Measurements from ENCODE around the gene CYP27B1. TPM values are rescaled to one million over a fixed set of nuclear protein-coding genes. Genes with fewer than 3 reads are reported as not detected.

The CYP27B1 gene
- total and polyA plus RNA-seq, 10 of the 15 experiments (the other 5 are each of a cell fraction or from before 2014, with no cell fraction given): 0.10 to 2.7 (median 1.1) TPM

- TF ChIP-seq, protein P1, sequence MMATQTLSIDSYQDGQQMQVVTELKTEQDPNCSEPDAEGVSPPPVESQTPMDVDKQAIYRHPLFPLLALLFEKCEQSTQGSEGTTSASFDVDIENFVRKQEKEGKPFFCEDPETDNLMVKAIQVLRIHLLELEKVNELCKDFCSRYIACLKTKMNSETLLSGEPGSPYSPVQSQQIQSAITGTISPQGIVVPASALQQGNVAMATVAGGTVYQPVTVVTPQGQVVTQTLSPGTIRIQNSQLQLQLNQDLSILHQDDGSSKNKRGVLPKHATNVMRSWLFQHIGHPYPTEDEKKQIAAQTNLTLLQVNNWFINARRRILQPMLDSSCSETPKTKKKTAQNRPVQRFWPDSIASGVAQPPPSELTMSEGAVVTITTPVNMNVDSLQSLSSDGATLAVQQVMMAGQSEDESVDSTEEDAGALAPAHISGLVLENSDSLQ (IDR thresholded peaks at IDR 0.05): peak; percentile 82
- TF ChIP-seq SIN3A (IDR thresholded peaks at IDR 0.05; ENCODE audit: low read depth, low read length): peak; percentile 76
- TF ChIP-seq JUNB (IDR thresholded peaks at IDR 0.05): peak; percentile 21; the same call in 1 of the 2 replicates
- TF ChIP-seq RUNX3 (IDR thresholded peaks at IDR 0.05; ENCODE audit: low read length): peak; percentile 50
- peak; percentile 41 to 47; a peak in 2 of 4 replicates for TF ChIP-seq IKZF2 (IDR thresholded peaks at IDR 0.05)
- 0 out of 2 replicates have a peak, but pooled peaks have one; percentile 28 for TF ChIP-seq ELK1 (IDR thresholded peaks at IDR 0.05; ENCODE audit: low read depth, low read length)
- TF ChIP-seq CHD4 (IDR thresholded peaks at IDR 0.05): no peak
- TF ChIP-seq, protein P2, sequence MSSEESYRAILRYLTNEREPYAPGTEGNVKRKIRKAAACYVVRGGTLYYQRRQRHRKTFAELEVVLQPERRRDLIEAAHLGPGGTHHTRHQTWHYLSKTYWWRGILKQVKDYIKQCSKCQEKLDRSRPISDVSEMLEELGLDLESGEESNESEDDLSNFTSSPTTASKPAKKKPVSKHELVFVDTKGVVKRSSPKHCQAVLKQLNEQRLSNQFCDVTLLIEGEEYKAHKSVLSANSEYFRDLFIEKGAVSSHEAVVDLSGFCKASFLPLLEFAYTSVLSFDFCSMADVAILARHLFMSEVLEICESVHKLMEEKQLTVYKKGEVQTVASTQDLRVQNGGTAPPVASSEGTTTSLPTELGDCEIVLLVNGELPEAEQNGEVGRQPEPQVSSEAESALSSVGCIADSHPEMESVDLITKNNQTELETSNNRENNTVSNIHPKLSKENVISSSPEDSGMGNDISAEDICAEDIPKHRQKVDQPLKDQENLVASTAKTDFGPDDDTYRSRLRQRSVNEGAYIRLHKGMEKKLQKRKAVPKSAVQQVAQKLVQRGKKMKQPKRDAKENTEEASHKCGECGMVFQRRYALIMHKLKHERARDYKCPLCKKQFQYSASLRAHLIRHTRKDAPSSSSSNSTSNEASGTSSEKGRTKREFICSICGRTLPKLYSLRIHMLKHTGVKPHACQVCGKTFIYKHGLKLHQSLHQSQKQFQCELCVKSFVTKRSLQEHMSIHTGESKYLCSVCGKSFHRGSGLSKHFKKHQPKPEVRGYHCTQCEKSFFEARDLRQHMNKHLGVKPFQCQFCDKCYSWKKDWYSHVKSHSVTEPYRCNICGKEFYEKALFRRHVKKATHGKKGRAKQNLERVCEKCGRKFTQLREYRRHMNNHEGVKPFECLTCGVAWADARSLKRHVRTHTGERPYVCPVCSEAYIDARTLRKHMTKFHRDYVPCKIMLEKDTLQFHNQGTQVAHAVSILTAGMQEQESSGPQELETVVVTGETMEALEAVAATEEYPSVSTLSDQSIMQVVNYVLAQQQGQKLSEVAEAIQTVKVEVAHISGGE (CRISPR knock-in tag; IDR thresholded peaks at IDR 0.05): peak; percentile 40; the same call in 1 of the 2 replicates
- peak; percentile 79; the same call in 1 of the 2 replicates for TF ChIP-seq NBN (IDR thresholded peaks at IDR 0.05)
- peak; percentile 79; the same call in 1 of the 2 replicates for TF ChIP-seq PAX5 (IDR thresholded peaks at IDR 0.05; ENCODE audit: borderline replicate concordance, low read depth, low read length)
- 0 out of 2 replicates have a peak, but pooled peaks have one; percentile 50 for TF ChIP-seq DPF2 (IDR thresholded peaks at IDR 0.05)
- TF ChIP-seq RBBP5 (conservative IDR thresholded peaks at IDR 0.05): no peak
- TF ChIP-seq RAD21 (IDR thresholded peaks at IDR 0.05; ENCODE audit: insufficient read depth, low read depth, low read length): no peak
- TF ChIP-seq GABPA (IDR thresholded peaks at IDR 0.05; ENCODE audit: low read depth): peak; percentile 54; the same call in 1 of the 2 replicates
- peak; percentile 69 for TF ChIP-seq POLR2AphosphoS5 (IDR thresholded peaks at IDR 0.05; ENCODE audit: low read length)
- peak; percentile 65 for TF ChIP-seq NFIC (IDR thresholded peaks at IDR 0.05; ENCODE audit: low read depth, low read length)
- no peak for TF ChIP-seq ZNF24 (IDR thresholded peaks at IDR 0.05)
- TF ChIP-seq SREBF2 (IDR thresholded peaks at IDR 0.05; ENCODE audit: low read length): no peak
- TF ChIP-seq, protein P3, sequence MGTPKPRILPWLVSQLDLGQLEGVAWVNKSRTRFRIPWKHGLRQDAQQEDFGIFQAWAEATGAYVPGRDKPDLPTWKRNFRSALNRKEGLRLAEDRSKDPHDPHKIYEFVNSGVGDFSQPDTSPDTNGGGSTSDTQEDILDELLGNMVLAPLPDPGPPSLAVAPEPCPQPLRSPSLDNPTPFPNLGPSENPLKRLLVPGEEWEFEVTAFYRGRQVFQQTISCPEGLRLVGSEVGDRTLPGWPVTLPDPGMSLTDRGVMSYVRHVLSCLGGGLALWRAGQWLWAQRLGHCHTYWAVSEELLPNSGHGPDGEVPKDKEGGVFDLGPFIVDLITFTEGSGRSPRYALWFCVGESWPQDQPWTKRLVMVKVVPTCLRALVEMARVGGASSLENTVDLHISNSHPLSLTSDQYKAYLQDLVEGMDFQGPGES (IDR thresholded peaks at IDR 0.05): peak; percentile 88
- TF ChIP-seq NFYB (IDR thresholded peaks at IDR 0.05; ENCODE audit: insufficient read depth, low read depth, low read length): 0 out of 2 replicates have a peak, but pooled peaks have one; percentile 60
- TF ChIP-seq HCFC1 (IDR thresholded peaks at IDR 0.05; ENCODE audit: low read length): peak; percentile 61
- TF ChIP-seq KLF5 (IDR thresholded peaks at IDR 0.05; ENCODE audit: partially characterized antibody): no peak
- TF ChIP-seq ZNF207 (IDR thresholded peaks at IDR 0.05; ENCODE audit: borderline replicate concordance): peak; percentile 64
These were observed 14.8 kb downstream of the CYP27B1 start, which contains the start of gene CDK4 (continued) for GRCh38 chr12:57751788-57752667.

Measured in GM12878 (cell line).